OCI-LY7 (cell line): ENCODE measurements around the gene CTDSPL.

Experiments used
- EZH2phosphoT487 ChIP-seq: fragments of 200-600 bp; sonication (generic); IDR thresholded peaks from 2 replicates; pipeline ENCODE4 v1.6.1; 2018; ENCODE audit warnings: low read depth, borderline replicate concordance, mild to moderate bottlenecking, mixed run types, antibody characterized with exemption, low read length, moderate library complexity, mixed read lengths
- TF ChIP-seq, protein P1 (sequence below): fragments of 200-600 bp; sonication (generic); conservative IDR thresholded peaks from 2 replicates; pipeline ENCODE4 v1.5.1; 2014; ENCODE audit warnings: mild to moderate bottlenecking, antibody characterized with exemption, low read length, moderate library complexity, mixed read lengths

DNA sequence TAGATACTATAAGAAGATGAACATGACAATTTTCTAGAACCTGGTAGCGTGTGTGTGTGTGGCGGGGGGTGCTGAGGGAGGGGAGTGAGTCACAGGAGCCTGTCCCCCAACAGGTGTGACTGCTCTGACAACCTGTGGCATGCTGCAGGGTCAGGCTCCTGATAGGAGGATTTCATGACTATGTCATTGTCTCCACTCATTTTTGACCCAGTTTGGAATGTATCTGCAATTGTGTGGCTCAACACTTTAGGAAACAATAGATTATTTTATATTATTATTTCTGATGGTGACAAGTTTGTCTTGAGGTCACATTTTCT lies 119.6 kb downstream of the CTDSPL start:
- TF ChIP-seq, protein P1, sequence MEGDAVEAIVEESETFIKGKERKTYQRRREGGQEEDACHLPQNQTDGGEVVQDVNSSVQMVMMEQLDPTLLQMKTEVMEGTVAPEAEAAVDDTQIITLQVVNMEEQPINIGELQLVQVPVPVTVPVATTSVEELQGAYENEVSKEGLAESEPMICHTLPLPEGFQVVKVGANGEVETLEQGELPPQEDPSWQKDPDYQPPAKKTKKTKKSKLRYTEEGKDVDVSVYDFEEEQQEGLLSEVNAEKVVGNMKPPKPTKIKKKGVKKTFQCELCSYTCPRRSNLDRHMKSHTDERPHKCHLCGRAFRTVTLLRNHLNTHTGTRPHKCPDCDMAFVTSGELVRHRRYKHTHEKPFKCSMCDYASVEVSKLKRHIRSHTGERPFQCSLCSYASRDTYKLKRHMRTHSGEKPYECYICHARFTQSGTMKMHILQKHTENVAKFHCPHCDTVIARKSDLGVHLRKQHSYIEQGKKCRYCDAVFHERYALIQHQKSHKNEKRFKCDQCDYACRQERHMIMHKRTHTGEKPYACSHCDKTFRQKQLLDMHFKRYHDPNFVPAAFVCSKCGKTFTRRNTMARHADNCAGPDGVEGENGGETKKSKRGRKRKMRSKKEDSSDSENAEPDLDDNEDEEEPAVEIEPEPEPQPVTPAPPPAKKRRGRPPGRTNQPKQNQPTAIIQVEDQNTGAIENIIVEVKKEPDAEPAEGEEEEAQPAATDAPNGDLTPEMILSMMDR, result no peak
- TF ChIP-seq EZH2phosphoT487, result no peak
